HAP-1 (cell line): ENCODE measurements around the gene PTPRU.
"Not testable (repeated sequence)": the region's sequence is repeated elsewhere in the genome, so short reads cannot be mapped to it uniquely, and the experiment has no call there.

Source experiments
- DNase-seq, 2 experiments: peaks; one replicate each; pipeline ENCODE4 v3.0.0-alpha.2; 2016 to 2020; ENCODE audit warnings: low spot score in 2 of 2
- H3K27me3 ChIP-seq: fragments of 250-450 bp; sonication (Bioruptor Pico); 2 replicates; pipeline ENCODE4 v1.5.1; 2020; ENCODE audit warnings: low read depth, mild to moderate bottlenecking, moderate library complexity
- H3K36me3 ChIP-seq: fragments of 250-450 bp; sonication (Bioruptor Pico); replicated peaks from 2 replicates; pipeline ENCODE4 v1.5.1; 2020; ENCODE audit warnings: mild to moderate bottlenecking
- H3K4me1 ChIP-seq: fragments of 250-450 bp; sonication (Bioruptor Pico); 2 replicates; pipeline ENCODE4 v1.5.1; 2020; ENCODE audit warnings: mild to moderate bottlenecking
- H3K4me3 ChIP-seq: fragments of 250-450 bp; sonication (Bioruptor Pico); 2 replicates; pipeline ENCODE4 v1.5.1; 2020; ENCODE audit warnings: mild to moderate bottlenecking, moderate library complexity
- H3K9me3 ChIP-seq: fragments of 250-450 bp; sonication (Bioruptor Pico); 2 replicates; pipeline ENCODE4 v1.5.1; 2020; ENCODE audit warnings: mild to moderate bottlenecking, moderate library complexity
- in situ Hi-C: fragments of 300-500 bp; cut with MboI; formaldehyde crosslinking; loops from 3 replicates; pipeline ENCODE4 v1.14.3; 2020; ENCODE audit warnings: low sequenced_read_pairs, inconsistent platforms, mixed read lengths

Gene PTPRU

DNA sequence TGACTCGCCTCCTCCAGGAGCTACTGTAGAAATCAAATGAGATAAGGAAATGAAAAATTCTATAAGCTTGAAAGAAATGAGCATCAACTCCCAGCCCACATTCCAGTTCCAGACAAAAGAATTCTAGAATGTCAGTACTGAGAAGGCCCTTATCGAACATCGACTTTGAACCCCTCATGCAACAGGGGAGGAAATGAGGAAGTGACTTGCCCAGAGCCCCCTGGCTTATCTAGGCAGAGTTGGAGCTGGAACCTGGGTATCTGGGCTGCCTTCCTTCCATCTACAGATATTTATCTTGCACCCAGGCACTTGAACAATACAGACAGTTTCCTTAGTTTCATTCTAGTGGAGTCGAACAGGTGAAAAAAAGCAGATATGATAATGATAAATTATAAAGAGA lies 27.9 kb upstream of the PTPRU start:
- peaks cover 47% of the 10 kb centered on the region for H3K36me3 ChIP-seq
- no peak overlapping the region for H3K4me3 ChIP-seq
- H3K27me3 ChIP-seq, result no peaks in the 10 kb centered on the region
- DNase-seq, result no peak
- in situ Hi-C loops, result no loop called here
- H3K4me1 ChIP-seq, result peaks cover 7% of the 10 kb centered on the region
- H3K9me3 ChIP-seq, result no peaks in the 10 kb centered on the region

DNA sequence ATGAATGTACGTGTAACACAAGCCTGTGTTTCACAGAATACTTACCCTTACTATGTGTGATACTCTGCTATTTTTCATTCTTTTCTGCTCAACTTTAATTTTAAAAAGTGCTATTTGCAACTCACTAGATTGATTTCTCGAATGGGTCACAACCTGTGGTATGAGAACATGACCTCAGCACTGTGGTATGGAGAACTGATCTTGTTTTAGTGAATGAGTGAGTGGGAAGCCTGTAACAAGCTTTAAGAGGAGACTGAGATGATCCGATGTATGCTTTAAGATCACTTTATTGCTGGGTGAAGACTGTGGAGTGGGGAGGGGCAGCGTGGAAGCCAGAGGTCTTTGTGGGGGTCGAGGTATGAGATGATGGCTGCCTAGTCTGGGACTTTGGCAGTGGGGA lies 27.1 kb upstream of the PTPRU start:
- in situ Hi-C loops, result no loop called here
- no peaks in the 10 kb centered on the region for H3K9me3 ChIP-seq
- peaks cover 51% of the 10 kb centered on the region for H3K36me3 ChIP-seq
- no peak overlapping the region for H3K4me3 ChIP-seq
- H3K27me3 ChIP-seq, result no peaks in the 10 kb centered on the region
- no peak for DNase-seq
- H3K4me1 ChIP-seq, result peaks cover 7% of the 10 kb centered on the region

DNA sequence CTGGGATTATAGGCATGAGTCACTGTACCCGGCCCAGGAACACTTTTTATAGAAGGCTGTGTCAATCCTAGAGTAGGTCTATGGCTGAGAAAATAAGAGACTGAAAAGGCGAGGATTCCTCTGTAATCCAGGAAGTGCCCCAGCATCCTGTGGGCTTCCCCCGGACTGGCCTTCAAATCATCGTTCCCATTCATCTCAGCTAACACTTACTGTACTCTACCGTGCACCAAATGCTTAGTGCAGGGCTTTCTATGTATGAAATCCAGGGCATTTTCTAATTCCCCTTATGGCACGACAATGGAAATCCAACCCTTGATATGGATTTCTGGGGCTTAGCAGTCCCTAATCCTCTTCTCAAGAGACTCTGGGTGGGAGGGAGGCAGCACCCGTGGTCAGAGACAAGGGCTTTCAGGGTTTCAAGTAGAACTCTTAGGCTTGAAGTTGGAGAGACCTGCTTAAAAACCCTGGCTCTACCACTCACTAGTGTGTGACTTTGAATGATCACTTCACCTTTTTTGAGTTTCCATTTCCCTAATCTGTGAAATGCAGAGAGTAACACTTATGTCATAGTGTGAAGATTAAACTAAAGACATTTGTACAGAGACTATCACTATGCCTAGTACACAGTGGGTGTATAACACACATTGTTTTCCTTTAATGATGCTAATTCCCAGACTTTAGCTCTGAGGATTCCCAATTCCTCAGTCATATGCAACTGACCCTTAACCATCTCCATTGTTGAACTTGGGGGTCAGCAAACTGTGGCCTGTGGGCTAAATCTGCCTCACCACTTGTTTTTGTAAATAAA lies 25.8 kb upstream of the PTPRU start:
- no peaks in the 10 kb centered on the region for H3K27me3 ChIP-seq
- in situ Hi-C loops, result no loop called here
- peaks cover 7% of the 10 kb centered on the region for H3K4me1 ChIP-seq
- H3K4me3 ChIP-seq, result no peak overlapping the region
- no peaks in the 10 kb centered on the region for H3K9me3 ChIP-seq
- DNase-seq, result peak in 1 of 2 experiments; percentile 44
- peaks cover 60% of the 10 kb centered on the region for H3K36me3 ChIP-seq

DNA sequence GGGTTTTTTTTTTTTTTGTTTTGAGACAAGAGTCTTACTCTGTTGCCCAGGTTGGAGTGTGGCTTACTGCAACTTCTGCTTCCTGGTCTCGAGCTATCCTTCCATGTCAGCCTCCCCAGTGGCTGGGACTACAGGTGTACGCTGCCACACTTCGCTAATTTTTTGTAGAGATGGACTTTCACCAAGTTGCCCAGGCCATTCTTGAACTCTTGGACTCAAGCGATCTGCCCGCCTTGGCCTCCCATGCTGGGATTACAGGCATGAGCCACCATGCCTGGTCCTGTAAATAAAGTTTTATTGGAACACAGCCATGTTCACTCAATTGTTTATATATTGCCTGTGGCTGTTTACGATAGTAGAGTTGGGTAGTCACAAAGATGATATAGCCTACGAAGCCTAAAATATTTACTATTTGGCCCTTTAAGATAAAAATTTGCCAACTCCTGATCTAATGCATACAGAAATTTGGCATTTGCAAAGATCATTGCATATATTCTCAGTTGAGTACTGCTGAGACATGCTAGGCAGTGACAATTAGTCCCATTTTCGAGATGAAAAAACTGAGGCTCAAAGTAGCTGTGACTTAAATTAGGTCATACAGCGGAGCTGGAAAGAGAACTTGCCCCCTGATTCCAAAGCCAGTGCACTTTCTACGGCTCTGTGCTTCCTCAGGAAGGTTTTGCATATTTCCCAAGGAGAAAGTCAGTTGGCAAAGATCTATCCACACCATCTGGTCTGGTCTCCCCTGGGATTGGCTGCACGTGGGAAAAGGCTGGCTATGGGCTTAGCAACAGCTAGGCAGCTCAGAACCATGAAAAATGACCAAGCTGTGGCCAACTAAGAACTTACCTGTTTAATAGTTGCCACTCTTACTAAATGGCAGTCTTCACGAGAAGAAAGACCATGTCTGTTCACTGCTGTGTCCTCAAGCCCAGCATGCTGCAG lies 25.0 kb upstream of the PTPRU start:
- Histone ChIP-seq H3K9me3 (no peaks in the 10 kb centered on the region), H3K36me3 (peaks cover 62% of the 10 kb centered on the region), H3K27me3 (no peaks in the 10 kb centered on the region), H3K4me3 (no peak overlapping the region), H3K4me1 (peaks cover 7% of the 10 kb centered on the region)
- in situ Hi-C loops, result no loop called here
- DNase-seq, result no peak

DNA sequence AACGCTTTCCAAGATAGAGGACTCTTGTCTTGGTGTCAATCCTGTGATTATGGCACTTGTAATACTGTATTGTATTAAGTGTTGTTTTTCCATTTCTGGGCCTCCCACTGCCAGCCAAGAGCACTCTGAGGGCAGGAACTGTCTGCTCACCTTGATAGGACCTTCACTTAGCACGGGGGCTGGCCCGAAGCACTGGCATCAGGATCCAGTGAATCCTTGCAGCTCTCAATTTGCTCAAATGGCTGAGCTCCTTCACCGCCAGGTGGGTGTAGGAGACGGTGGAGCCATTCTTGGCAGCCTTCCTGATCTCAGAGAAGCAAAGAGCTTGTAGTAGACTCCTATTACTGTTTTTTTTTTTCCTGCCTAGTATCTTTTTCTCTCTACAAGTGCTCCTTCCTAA lies 23.3 kb upstream of the PTPRU start:
- H3K27me3 ChIP-seq, result no peaks in the 10 kb centered on the region
- H3K4me1 ChIP-seq, result peaks cover 7% of the 10 kb centered on the region
- DNase-seq, result no peak
- H3K9me3 ChIP-seq, result no peaks in the 10 kb centered on the region
- H3K4me3 ChIP-seq, result no peak overlapping the region
- H3K36me3 ChIP-seq, result peaks cover 68% of the 10 kb centered on the region
- in situ Hi-C loops, result no loop called here

DNA sequence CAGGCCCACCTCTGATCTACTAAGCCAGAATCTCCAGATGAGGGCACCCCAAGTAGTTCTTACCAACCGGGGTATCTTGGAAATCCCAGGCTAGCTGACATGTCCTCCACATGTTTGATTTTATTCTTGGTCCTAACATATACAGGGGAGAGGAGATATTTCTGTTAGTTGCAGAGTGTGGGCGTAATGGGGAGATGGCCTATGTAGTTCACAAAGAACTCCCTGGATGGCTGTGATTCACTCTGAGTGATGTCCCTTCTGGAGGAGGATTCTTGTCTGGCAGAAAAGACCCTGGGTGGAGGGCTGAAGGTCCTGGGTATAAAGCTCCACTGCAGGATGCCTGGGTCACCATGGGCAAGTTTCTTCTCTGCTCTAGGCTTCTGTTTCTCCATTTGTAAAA lies 18.7 kb upstream of the PTPRU start:
- H3K4me3 ChIP-seq, result no peak overlapping the region
- H3K27me3 ChIP-seq, result no peaks in the 10 kb centered on the region
- in situ Hi-C loops, result no loop called here
- H3K9me3 ChIP-seq, result no peaks in the 10 kb centered on the region
- DNase-seq, result no peak
- H3K4me1 ChIP-seq, result no peaks in the 10 kb centered on the region
- H3K36me3 ChIP-seq, result peaks cover 73% of the 10 kb centered on the region

DNA sequence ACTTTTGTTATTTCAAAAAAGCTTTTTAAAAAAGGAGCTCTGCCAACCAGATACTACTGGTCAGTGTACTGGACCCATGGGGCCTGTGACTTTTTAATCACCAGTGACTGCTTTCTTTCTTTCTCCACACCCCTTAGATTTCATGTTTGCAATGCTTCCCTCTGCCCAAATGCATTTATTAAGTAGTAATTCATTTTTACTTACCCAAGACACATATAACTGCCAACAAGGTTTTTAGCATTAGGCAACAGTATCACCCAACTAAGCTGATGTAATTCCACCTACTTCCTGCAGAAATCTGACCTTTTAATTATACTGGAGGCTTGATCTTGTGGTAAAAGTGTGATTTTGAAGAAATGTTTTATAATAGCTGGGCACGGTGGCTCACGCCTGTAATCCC lies 18.1 kb upstream of the PTPRU start:
- no peak overlapping the region for H3K4me3 ChIP-seq
- in situ Hi-C loops, result no loop called here
- H3K36me3 ChIP-seq, result peaks cover 69% of the 10 kb centered on the region
- H3K27me3 ChIP-seq, result no peaks in the 10 kb centered on the region
- H3K4me1 ChIP-seq, result no peaks in the 10 kb centered on the region
- DNase-seq, result no peak
- no peaks in the 10 kb centered on the region for H3K9me3 ChIP-seq

DNA sequence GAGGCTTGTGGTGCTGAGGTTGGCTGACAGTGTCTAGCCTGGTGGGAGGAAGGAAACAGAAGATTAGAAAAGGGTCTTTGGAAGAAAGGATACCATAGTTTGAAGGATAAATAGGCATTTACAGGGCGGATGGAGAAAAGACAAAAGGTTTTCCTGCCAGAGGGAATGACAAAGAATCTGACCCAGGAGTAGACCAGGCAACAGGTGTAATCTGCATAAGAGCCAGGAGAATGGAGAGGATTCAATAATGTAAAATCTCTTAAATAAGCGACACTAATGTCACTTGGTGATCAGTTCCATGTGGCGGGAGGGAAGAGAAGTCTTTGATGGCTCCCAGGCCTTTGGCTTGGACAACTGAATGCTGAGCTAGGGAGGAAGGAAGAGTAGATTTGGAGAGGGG lies 15.0 kb upstream of the PTPRU start:
- Histone ChIP-seq H3K9me3 (no peaks in the 10 kb centered on the region), H3K4me1 (no peaks in the 10 kb centered on the region), H3K36me3 (peaks cover 47% of the 10 kb centered on the region), H3K27me3 (no peaks in the 10 kb centered on the region), H3K4me3 (no peak overlapping the region)
- no peak for DNase-seq
- in situ Hi-C loops, result no loop called here

DNA sequence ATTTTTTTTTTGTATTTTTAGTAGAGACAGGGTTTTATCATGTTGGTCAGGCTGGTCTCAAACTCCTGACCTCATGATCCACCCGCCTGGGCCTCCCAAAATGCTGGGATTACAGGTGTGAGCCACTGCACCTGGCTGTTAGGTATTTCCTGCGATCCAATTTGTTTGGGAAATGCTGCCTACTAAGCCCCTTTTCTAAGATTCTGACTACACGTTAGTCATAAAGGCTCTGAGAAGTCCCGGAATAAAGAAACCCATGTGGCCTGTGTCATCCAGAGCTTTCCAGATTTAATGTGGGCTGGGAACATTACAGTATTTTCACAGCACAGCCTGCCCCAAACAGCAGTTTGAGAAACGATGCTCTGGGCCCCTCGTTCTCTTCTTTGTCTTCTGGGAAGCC lies 14.1 kb upstream of the PTPRU start:
- peaks cover 43% of the 10 kb centered on the region for H3K36me3 ChIP-seq
- H3K9me3 ChIP-seq, in situ Hi-C loops, H3K27me3 ChIP-seq, H3K4me1 ChIP-seq, DNase-seq, H3K4me3 ChIP-seq: not testable (repeated sequence)

DNA sequence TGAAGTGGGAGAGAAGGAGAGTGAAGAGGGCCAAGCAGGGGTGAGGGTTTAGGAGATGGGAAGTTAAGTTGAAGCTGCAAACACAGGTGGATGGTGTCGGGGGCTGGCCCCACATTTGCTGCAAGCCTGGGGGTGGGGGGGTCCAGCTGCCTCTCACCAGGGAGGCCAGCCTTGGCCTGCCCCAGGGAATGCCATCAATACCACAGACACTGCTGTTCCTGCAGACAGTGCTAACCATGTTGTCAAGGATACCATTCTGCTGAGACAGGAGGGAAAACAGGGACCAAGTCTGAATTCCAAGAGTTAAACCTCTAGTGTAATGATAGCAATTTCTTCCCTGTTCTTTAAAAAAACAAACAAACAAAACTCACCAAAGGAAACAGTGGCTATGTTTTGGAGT lies 13.6 kb upstream of the PTPRU start:
- Histone ChIP-seq H3K9me3 (no peaks in the 10 kb centered on the region), H3K27me3 (no peaks in the 10 kb centered on the region), H3K36me3 (peaks cover 39% of the 10 kb centered on the region), H3K4me3 (no peak overlapping the region), H3K4me1 (no peaks in the 10 kb centered on the region)
- in situ Hi-C loops, result no loop called here
- no peak for DNase-seq

DNA sequence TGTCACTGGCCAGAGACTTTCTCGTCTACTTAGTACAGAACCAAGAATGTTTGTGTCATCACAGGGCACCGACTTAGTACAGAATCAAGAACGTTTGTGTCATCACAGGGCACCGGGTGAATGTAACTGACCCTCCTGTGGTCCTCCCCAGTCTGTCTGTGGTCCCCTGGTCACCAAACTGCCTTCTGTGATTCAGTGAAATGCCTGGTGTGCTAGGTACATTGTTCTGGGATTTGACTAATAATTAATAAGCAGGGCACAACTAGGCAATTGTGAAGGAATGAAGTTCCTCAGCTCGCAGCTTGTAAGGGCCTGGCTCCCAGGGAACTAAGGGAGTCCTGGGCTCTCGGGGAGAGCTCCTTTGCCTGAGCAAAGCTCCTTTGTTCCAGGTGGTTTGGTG lies 12.8 kb upstream of the PTPRU start:
- no peaks in the 10 kb centered on the region for H3K9me3 ChIP-seq
- H3K4me3 ChIP-seq, result no peak overlapping the region
- H3K27me3 ChIP-seq, result no peaks in the 10 kb centered on the region
- DNase-seq, result no peak
- in situ Hi-C loops, result no loop called here
- H3K4me1 ChIP-seq, result no peaks in the 10 kb centered on the region
- peaks cover 32% of the 10 kb centered on the region for H3K36me3 ChIP-seq

DNA sequence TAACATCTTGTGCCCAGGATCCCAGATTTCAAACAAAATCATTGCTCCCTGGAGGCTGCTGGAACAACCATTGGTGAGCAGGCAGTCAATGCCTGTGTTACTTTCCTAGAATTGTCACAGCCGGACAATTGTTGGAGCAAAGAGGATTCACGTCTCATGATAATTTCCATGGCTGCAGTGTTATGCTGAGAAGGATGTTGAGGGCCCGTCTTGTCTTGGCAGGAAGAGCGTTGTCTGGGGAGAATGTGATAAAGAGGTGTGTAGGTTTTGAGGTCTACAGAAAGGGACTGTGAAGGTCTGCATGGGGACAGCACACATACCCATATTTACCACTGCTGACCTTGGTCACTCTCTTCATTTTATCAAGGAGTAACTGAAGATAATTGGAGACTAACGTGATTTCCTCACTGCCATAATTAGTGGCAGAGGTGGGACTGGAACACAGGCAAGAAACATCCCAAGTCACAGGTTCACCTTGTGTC lies 11.9 kb upstream of the PTPRU start:
- H3K4me1 ChIP-seq, result no peaks in the 10 kb centered on the region
- no peak overlapping the region for H3K4me3 ChIP-seq
- in situ Hi-C loops, result no loop called here
- no peak for DNase-seq
- peaks cover 24% of the 10 kb centered on the region for H3K36me3 ChIP-seq
- no peaks in the 10 kb centered on the region for H3K27me3 ChIP-seq
- H3K9me3 ChIP-seq, result no peaks in the 10 kb centered on the region

DNA sequence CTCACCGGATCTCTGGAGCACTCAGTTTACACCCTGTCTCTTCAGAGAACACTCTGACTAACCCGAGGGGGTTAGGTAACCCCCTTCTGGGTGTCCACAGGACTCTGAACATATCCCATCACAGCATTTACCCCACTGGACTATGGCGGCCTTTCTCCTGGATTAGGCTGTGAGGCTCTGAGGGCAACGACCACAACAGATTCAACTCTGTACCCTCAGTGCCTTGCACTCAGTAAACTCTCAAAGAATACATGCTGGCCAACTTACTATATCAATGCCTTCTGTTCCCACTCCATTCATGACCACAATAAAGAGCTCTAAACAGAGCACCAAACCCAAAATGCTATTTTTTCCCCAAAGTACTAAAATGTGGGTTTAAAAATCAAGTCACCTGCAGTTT lies 11.0 kb upstream of the PTPRU start:
- H3K36me3 ChIP-seq, result peaks cover 18% of the 10 kb centered on the region
- no peaks in the 10 kb centered on the region for H3K9me3 ChIP-seq
- H3K4me1 ChIP-seq, result no peaks in the 10 kb centered on the region
- in situ Hi-C loops, result loop anchor here (25.0 kb wide), 1 partner anchor 1687 kb away; the partner anchor contains the start of gene SDC3
- DNase-seq, result no peak
- H3K4me3 ChIP-seq, result no peak overlapping the region
- no peaks in the 10 kb centered on the region for H3K27me3 ChIP-seq

DNA sequence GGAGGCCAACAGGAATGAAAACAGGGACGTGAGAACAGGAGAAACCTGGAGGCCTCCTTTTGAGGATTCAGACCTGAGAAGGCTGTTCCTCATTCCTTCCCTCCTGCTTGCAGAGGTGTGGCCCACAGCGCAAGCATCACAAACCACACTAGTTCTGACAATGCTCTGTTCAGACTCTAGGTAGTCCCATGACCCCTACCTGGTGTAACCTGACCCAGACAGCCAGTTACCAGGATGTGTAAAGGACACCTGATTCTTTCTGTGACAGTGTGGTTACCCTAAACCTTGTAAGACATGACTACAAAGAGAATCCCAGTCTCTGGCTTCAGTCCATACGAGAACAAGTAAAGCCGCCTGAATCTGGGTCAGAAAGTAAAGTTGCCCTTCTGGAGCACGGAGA lies 8.8 kb upstream of the PTPRU start:
- H3K4me3 ChIP-seq, result no peak overlapping the region
- no peak for DNase-seq
- H3K36me3 ChIP-seq, result peaks cover 9% of the 10 kb centered on the region
- H3K4me1 ChIP-seq, result peaks cover 5% of the 10 kb centered on the region
- H3K27me3 ChIP-seq, result no peaks in the 10 kb centered on the region
- in situ Hi-C loops, result loop anchor here (25.0 kb wide), 1 partner anchor 1685 kb away; the partner anchor contains the start of gene SDC3
- no peaks in the 10 kb centered on the region for H3K9me3 ChIP-seq
